WERI-Rb-1 (cell line): Measurements from ENCODE around the gene TYRO3.

Experiments
- DNase-seq: peaks from one replicate; pipeline ENCODE4 v3.0.0-alpha.2; 2020
- H3K27ac ChIP-seq: fragments of 250-450 bp; sonication (Bioruptor Pico); 2 replicates; pipeline ENCODE4 v1.5.1; 2020; ENCODE audit warnings: mild to moderate bottlenecking, moderate library complexity
- H3K27me3 ChIP-seq: fragments of 250-450 bp; sonication (Bioruptor Pico); 2 replicates; pipeline ENCODE4 v1.5.1; 2021; ENCODE audit warnings: mild to moderate bottlenecking, low read depth, moderate library complexity; ENCODE audit not compliant: insufficient read depth, severe bottlenecking
- H3K36me3 ChIP-seq: fragments of 250-450 bp; sonication (Bioruptor Pico); 2 replicates; pipeline ENCODE4 v1.5.1; 2020; ENCODE audit warnings: mild to moderate bottlenecking, moderate library complexity
- H3K4me3 ChIP-seq: 2 replicates; pipeline ENCODE4 v1.5.1; 2011; ENCODE audit warnings: low read depth, mild to moderate bottlenecking, control low read depth, low read length
- H3K9me3 ChIP-seq: fragments of 250-450 bp; sonication (Bioruptor Pico); 2 replicates; pipeline ENCODE4 v1.5.1; 2021; ENCODE audit warnings: mild to moderate bottlenecking, moderate library complexity; ENCODE audit not compliant: severe bottlenecking
- CTCF ChIP-seq: IDR thresholded peaks from 2 replicates; pipeline ENCODE4 v1.5.1; 2011; ENCODE audit warnings: low read depth, mild to moderate bottlenecking, control low read depth, inconsistent platforms, low read length

Gene TYRO3

DNA sequence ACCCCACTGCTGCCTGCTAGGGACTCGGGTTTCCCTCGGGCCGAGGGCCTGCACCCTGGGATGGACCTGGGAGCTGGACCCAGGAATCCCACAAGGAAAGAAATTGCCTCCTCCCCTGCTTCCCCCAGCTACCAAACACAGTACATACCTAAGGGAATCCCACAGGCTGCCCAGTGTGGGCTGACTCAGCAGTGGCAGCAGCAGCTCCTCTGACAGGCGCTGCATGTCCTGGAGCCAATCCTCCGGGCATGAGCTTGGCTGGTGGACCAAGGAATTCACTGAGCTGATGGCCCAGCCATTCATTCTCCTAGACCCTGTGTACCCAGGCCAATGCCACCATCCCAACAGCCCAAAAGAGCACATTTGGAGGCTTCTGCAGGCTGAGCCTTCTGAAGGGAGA, 35.9 kb upstream of the TYRO3 start:
- no peak overlapping the region for H3K27ac ChIP-seq
- TF ChIP-seq CTCF = no peak
- peaks cover 27% of the 10 kb centered on the region for H3K36me3 ChIP-seq
- no peak for DNase-seq
- no peak overlapping the region for H3K4me3 ChIP-seq
- H3K27me3 ChIP-seq = no peaks in the 10 kb centered on the region
- H3K9me3 ChIP-seq = no peaks in the 10 kb centered on the region

- peaks cover 40% of the 10 kb centered on the region for H3K36me3 ChIP-seq
- H3K4me3 ChIP-seq = no peak overlapping the region
- H3K27me3 ChIP-seq = no peaks in the 10 kb centered on the region
- no peak for TF ChIP-seq CTCF
- no peak for DNase-seq
- H3K27ac ChIP-seq = no peak overlapping the region
- H3K9me3 ChIP-seq = no peaks in the 10 kb centered on the region
These were observed 28.6 kb upstream of the TYRO3 start for GRCh38 chr15:41530363-41530956.

DNA sequence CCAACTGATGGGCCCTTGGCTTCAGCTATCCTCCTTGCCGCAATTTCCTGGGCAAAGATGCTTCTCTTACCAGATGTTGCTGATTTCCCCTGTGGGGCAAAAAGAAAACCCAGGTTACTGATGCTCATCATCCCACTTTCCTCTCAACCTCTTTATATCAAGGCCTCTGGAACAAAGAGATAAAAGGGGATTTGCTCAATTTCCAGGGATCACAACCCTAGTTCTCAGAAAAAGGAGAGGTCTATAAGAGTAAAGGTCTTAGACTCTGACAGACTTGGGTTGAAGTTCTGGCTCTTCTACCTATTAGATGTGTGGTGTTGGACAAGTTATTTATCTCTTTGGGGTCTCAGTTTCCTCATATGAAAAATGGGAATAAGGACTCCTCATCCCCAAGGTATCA, 23.5 kb upstream of the TYRO3 start:
- Histone ChIP-seq H3K4me3 (no peak overlapping the region), H3K27me3 (no peaks in the 10 kb centered on the region), H3K27ac (no peak overlapping the region), H3K36me3 (peaks cover 5% of the 10 kb centered on the region), H3K9me3 (no peaks in the 10 kb centered on the region)
- TF ChIP-seq CTCF = no peak
- DNase-seq = no peak

DNA sequence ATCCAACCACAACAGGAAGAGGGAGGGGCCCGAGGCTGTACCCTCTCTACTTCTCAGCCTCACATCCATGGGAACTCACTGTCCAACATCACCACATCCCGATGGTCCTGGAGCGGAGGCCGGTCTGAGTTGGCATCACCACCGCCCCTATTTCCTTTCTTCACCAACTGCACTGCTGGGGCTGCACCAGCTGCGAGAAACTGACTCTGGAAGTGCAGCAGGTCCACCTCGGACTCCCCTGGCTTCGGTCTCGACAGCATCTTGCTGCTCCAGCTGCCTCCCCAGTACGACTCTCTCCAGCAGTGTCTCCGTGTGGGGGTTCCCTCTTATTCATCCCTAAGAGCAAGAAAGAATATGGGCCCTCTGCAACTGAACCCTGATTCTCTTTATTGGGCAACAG, 22.1 kb upstream of the TYRO3 start:
- Histone ChIP-seq H3K27ac (no peak overlapping the region), H3K27me3 (no peaks in the 10 kb centered on the region), H3K9me3 (no peaks in the 10 kb centered on the region), H3K4me3 (no peak overlapping the region), H3K36me3 (peaks cover 5% of the 10 kb centered on the region)
- DNase-seq = no peak
- TF ChIP-seq CTCF = no peak

- peak overlapping the region; percentile 98 for H3K4me3 ChIP-seq
- no peaks in the 10 kb centered on the region for H3K9me3 ChIP-seq
- no peaks in the 10 kb centered on the region for H3K27me3 ChIP-seq
- H3K27ac ChIP-seq = peak overlapping the region; percentile 88
- no peaks in the 10 kb centered on the region for H3K36me3 ChIP-seq
- DNase-seq = no peak
- no peak for TF ChIP-seq CTCF
These were observed 15.5 kb upstream of the TYRO3 start for GRCh38 chr15:41543521-41543870.

DNA sequence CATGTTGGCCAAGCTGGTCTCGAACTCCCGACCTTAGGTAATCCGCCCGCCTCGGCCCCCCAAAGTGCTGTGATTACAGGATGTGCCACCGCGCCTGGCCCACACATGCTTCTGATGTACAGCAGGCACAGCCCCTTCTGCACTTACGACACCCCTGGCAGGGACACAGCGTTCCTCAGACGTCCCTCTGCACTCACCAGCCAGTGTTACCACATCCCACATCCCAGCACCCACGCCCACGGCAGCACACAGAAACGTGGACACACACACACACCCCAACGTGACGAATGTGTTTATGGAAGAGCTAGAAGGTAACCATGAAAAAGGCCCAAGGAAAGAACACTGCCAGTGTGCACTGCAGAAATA, 14.4 kb upstream of the TYRO3 start:
- Histone ChIP-seq H3K4me3 (no peak overlapping the region), H3K9me3 (no peaks in the 10 kb centered on the region), H3K27ac (no peak overlapping the region), H3K36me3 (no peaks in the 10 kb centered on the region), H3K27me3 (no peaks in the 10 kb centered on the region)
- TF ChIP-seq CTCF = no peak
- DNase-seq = no peak
